Mucosa of descending colon (tissue), 3 donors: ENCODE measurements around the gene ARHGAP22. TPM values are rescaled to one million over a fixed set of nuclear protein-coding genes. Genes with fewer than 3 reads are reported as not detected.

ENCODE experiments used
- ATAC-seq: fragments of 200-7000 bp; cut with Tn5 transposase; one replicate; pipeline ENCODE4 v1.9.1; 2020; ENCODE audit warnings: mild to moderate bottlenecking, moderate library complexity
- DNase-seq, 3 donors: peaks; one replicate each; pipeline ENCODE4 v3.0.0-alpha.2; 2020
- H3K36me3 ChIP-seq: fragments of 200-600 bp; one replicate; pipeline ENCODE4 v1.8.0; 2021; ENCODE audit warnings: low read depth, mild to moderate bottlenecking
- H3K4me1 ChIP-seq: fragments of 200-600 bp; one replicate; pipeline ENCODE4 v1.8.0; 2021; ENCODE audit warnings: low read depth, mild to moderate bottlenecking
- H3K4me3 ChIP-seq: fragments of 200-600 bp; one replicate; pipeline ENCODE4 v1.8.0; 2021; ENCODE audit warnings: mild to moderate bottlenecking
- H3K9me3 ChIP-seq: fragments of 200-600 bp; one replicate; pipeline ENCODE4 v1.8.0; 2021; ENCODE audit warnings: mild to moderate bottlenecking
- CTCF ChIP-seq: fragments of 200-600 bp; IDR thresholded peaks from one replicate; pipeline ENCODE4 v1.8.0; 2022; ENCODE audit warnings: antibody characterized with exemption, mild to moderate bottlenecking
- intact Hi-C, 2 donors: fragments of 100-400 bp; cut with DNase I in 1 of 2; cut with micrococcal nuclease in 1 of 2; formaldehyde crosslinking; loops; one replicate each; pipeline versions ENCODE4 v1.11.0 to v1.11.1; 2022; cut with DNase I, micrococcal nuclease
- total RNA-seq, 3 donors: library from RNA; stranded (reverse); fragmentation: NEBNext Ultra II Directional in 2 of 3; extraction: Animal tissue kit (Norgen Biotek cat#: 25700) in 2 of 3; gene quantifications; one replicate each; pipeline versions ENCODE4 v1.2.1 to v1.2.4, GENCODE V29; 2021 to 2023
- donor health status: DM: no; HTN: no; CAD: no; lungs with moderate emphysema.
- donor health status: DM: no; HTN: no; CAD: no.
- donor health status: DM: no; HTN: yes; CAD: no.

ARHGAP22 gene
- total RNA-seq, 3 donors from 2014 or later: 0.93 to 5.9 (median 1.3) TPM

- Histone ChIP-seq H3K36me3 (no peaks in the 10 kb centered on the region), H3K4me3 (no peak overlapping the region), H3K9me3 (no peaks in the 10 kb centered on the region), H3K4me1 (peaks cover 6% of the 10 kb centered on the region)
- intact Hi-C loops: no loop called here
- DNase-seq: no peak
- no peak for ATAC-seq
- no peak for TF ChIP-seq CTCF
These were observed 78.7 kb downstream of the ARHGAP22 start for GRCh38 chr10:48526011-48526821.

- no peak overlapping the region for H3K4me3 ChIP-seq
- DNase-seq (no peak), ATAC-seq (no peak)
- H3K4me1 ChIP-seq: peaks cover 6% of the 10 kb centered on the region
- intact Hi-C loops: no loop called here
- TF ChIP-seq CTCF: no peak
- H3K9me3 ChIP-seq: no peaks in the 10 kb centered on the region
- no peaks in the 10 kb centered on the region for H3K36me3 ChIP-seq
These were observed 79.8 kb downstream of the ARHGAP22 start for GRCh38 chr10:48525113-48525512.

- H3K9me3 ChIP-seq: no peaks in the 10 kb centered on the region
- H3K4me1 ChIP-seq: peaks cover 6% of the 10 kb centered on the region
- H3K36me3 ChIP-seq: no peaks in the 10 kb centered on the region
- DNase-seq (no peak), ATAC-seq (peak; percentile 30)
- intact Hi-C loops: no loop called here
- H3K4me3 ChIP-seq: no peak overlapping the region
- TF ChIP-seq CTCF: no peak
These were observed 80.8 kb downstream of the ARHGAP22 start for GRCh38 chr10:48523820-48524758.

- TF ChIP-seq CTCF: no peak
- intact Hi-C loops: no loop called here
- peaks cover 6% of the 10 kb centered on the region for H3K4me1 ChIP-seq
- no peak overlapping the region for H3K4me3 ChIP-seq
- H3K36me3 ChIP-seq: no peaks in the 10 kb centered on the region
- peak; percentile 34 for ATAC-seq
- peak in 1 of 3 donors; percentile 13 for DNase-seq
- no peaks in the 10 kb centered on the region for H3K9me3 ChIP-seq
These were observed 81.6 kb downstream of the ARHGAP22 start for GRCh38 chr10:48523212-48523819.

GRCh38 chr10:48522011-48522765 is 82.7 kb downstream of the ARHGAP22 start:
- intact Hi-C loops: no loop called here
- no peak for DNase-seq
- Histone ChIP-seq H3K36me3 (no peaks in the 10 kb centered on the region), H3K4me3 (no peak overlapping the region), H3K9me3 (no peaks in the 10 kb centered on the region), H3K4me1 (peaks cover 6% of the 10 kb centered on the region)
- TF ChIP-seq CTCF: no peak
- no peak for ATAC-seq
